Glomerular endothelial cell (primary cell): ENCODE results near the gene HGS. TPM values are rescaled to one million over a fixed set of nuclear protein-coding genes. Genes with fewer than 3 reads are reported as not detected.

Experiments
- DNase-seq: peaks from one replicate; pipeline ENCODE4 v3.0.0-alpha.2; 2011; ENCODE audit warnings: low read depth, low spot score; ENCODE audit errors: extremely low read depth
- total RNA-seq: library from RNA; depleted of rRNA; stranded (reverse); fragments of >200 nt; gene quantifications from 2 replicates; pipeline ENCODE4 v1.2.3, GENCODE V29; 2015

HGS gene, protein sequence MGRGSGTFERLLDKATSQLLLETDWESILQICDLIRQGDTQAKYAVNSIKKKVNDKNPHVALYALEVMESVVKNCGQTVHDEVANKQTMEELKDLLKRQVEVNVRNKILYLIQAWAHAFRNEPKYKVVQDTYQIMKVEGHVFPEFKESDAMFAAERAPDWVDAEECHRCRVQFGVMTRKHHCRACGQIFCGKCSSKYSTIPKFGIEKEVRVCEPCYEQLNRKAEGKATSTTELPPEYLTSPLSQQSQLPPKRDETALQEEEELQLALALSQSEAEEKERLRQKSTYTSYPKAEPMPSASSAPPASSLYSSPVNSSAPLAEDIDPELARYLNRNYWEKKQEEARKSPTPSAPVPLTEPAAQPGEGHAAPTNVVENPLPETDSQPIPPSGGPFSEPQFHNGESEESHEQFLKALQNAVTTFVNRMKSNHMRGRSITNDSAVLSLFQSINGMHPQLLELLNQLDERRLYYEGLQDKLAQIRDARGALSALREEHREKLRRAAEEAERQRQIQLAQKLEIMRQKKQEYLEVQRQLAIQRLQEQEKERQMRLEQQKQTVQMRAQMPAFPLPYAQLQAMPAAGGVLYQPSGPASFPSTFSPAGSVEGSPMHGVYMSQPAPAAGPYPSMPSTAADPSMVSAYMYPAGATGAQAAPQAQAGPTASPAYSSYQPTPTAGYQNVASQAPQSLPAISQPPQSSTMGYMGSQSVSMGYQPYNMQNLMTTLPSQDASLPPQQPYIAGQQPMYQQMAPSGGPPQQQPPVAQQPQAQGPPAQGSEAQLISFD
- 136 and 145 TPM in 2 replicates for total RNA-seq

DNA sequence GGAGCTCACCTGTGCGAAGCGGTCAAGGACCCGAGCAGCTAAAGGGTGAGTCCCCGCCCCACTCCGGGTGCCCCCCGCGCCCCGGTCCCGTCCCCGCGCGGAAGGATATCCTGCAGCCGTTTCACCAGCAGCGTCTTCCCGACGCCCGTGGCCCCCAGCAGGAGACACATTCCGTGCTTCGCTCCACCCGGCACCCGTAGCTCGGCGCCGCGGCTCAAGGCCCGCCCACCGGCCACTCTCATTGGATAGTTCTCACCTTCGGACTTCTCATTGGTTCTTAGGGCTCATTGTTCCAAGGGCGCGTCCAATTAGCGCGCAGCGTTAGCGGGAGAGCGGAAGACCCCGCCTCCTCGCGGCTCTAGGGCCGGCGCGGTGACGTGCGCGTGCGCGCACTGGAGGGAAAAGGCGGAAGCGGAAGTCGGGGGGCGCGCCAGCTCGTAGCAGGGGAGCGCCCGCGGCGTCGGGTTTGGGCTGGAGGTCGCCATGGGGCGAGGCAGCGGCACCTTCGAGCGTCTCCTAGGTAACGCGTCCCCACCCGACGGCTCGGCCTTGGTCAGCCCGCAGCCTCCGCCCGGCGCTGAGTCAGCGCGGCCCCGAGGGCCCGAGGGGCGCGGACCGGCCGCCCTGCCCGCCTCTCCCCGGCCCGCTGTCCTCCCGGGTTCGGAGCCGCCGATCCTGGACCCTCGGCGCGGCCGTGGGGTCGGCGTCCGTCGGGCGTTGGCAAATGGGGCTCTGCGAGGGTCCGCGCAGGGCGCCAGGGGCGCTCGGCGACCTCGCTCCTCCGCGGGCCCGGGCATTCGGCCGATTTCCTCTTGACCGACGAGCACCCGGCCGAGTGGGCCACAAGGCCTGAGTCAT is at the start of gene HGS, which contains the start of gene ARL16:
TSS of gene HGS (plus strand) at position 428 of the 858 bp plus-strand sequence. CDS start at position 484, 56 bp downstream.
TSS of gene ARL16 (minus strand) at position 214 of the 858 bp plus-strand sequence. CDS start at position 170, 44 bp downstream.
- peak; percentile 89 for DNase-seq

DNA sequence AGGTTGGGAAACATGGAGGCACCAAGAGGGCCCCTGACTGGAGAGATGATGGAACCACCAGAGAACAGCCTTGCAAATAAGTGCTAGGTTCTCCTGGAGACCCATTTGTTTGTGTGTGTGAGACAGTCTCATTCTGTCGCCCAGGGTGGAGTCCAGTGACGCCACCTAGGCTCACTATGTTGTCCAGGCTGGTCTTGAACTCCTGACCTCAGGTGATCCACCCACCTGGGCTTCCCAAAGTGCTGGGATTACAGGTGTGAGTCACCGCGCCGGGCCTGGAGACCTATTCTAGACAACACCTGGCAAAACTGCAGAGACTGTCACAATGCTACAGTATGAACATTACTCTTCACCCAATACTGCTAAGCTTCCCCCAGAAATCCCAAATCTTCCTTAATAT is 48.4 kb upstream of the HGS start:
- no peak for DNase-seq

DNA sequence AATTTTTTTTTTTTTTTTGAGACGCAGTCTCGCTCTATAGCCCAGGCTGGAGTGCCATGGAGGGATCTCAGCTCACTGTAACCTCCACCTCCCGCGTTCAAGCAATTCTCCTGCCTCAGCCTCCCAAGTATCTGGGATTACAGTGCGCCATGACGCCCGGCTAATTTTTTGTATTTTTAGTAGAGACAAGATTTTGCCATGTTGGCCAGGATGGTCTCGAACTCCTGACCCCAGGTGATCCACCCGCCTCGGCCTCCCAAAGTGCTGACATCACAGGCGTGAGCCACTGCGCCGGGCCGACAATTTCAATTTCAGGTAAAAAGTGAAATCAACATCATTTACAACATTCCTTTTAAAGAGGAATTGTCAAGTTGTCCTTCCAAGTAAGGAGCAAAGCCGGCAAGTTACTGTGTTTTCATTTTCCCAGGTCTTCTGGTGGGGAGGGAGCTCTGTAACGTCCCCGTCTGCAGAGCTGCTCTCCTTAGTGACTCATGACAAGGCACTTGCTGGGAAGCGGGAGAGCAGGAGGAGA is 47.8 kb upstream of the HGS start:
- DNase-seq = no peak

DNA sequence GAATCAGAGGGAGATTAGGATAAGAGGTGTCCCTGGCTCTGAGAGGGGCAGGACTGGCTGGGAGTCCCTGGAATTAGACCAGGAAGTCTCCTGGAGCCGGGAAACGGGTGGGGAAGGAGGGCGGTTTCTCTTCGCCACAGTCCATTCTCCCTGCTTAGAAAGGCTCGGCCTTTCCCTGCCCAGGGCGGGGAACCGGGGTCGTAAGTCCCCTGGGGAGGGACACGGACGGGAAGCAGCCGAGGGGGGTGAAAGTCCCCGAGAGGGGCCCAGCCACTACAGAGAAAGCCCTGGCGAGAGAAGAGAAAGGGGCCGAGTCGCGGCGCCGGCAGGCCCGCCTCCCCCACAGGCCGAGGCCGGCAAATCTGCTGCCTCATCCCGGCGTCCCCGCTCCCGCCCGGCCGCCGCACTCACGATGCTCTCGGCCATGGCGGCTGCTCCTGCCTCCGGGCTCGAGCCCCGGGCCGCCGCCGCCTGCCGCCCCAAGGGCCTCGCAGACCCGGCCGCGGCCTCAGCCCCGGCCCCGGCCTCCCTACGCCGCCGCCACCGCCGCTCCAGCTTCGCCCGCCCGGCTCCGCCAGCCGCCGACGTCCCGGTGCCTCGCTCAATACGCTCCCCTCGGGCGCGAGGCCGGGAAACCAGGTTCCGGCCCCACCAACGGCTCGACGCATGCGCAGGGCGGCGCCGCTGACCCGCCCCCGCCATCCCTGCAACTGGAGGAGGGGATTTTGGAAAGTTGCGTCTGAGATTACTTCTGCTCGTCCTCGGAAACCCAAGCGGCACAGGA is 47.1 kb upstream of the HGS start, which contains the start of the genes NPLOC4 and TSPAN10:
TSS of gene NPLOC4 (minus strand) at position 608 of the 784 bp plus-strand sequence. CDS start at position 426, 182 bp downstream.
TSS of gene TSPAN10 (plus strand) at position 692 of the 784 bp plus-strand sequence. CDS start 5,217 bp downstream, outside the sequence.
- DNase-seq = peak; percentile 9

DNA sequence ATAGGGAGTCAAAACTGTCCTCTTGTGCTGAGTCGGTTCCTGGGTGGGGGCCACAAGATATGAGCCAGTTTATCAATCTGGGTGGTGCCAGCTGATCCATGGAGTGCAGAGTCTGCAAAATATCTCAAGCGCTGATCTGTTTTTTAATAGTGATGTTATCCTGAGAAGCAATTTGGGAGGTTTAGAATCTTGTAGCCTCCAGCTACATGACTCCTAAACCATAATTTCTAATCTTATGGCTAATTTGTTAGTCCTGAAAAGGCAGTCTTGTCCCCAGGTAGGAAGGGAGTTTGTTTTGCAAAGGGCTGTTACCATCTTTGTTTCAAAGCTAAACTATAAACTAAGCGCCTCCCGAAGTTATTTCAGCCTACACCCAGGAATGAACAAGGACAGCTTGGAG is 45.1 kb upstream of the HGS start:
- no peak for DNase-seq

DNA sequence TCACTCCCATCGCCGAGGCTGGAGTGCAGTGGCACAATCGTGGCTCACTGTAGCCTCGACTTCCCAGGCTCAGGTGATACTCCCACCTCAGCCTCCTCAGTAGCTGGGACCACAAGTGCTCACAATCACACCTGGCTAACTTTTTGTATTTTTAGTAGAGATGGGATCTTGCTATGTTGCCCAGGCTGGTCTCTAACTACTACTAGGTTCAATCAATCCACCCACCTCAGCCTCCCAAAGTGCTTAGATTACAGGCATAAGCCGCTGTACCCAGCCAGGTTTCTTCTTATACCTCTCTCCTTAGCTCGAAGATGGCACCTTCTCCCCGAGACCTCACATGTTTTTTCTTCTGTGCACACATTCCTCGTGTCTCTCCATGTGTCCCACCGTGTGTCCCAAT is 43.8 kb upstream of the HGS start:
- DNase-seq = no peak

DNA sequence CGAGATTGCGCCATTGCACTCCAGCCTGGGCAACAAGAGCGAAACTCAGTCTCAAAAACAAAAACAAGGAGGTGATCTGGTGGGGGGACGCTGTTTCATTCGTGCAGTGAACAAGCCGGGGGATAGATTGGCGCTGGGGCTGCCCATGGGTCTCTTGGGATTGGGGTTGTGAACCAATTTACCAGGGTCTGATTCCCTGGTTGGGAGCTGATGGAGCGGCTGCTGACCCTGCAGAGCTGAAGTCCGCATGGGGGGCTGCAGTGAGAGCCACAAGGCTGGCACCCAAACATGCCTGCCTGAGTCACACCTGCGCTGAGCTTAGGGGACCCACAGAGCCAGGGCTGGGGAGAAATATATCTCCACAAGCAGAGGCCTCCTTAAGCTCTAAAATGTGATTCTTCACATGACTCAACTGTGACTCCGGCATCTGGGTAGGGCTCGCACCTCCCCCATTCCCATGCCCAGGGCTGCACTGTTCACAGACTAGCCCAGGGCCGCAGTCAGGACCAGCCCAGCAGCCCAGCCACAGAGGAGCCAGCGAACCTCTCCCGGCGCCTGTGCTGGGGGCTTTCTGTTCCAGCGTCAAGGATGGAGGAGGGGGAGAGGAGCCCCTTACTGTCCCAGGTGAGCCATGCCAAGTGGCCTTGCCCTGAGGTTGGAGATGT is 41.9 kb upstream of the HGS start:
- DNase-seq = no peak

DNA sequence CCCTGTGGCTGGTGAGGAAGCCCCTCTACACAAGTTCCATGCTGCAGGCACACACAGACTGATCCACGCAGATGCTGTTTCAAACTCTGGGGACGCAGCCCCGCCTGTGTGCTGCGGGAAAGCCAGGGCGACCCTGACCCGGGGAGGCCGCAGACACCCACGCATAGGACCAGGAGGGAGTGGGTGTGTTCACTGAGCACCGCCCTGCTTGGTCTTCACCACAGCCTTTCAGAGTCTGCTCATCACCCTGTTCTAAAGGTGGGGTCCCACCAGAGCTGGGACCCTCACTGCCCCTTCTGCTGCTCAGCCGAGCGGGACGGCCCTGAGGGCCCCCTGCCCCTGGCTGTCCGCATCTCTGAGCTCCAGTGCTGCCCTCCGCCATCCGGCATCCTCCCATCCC is 39.3 kb upstream of the HGS start:
- no peak for DNase-seq

DNA sequence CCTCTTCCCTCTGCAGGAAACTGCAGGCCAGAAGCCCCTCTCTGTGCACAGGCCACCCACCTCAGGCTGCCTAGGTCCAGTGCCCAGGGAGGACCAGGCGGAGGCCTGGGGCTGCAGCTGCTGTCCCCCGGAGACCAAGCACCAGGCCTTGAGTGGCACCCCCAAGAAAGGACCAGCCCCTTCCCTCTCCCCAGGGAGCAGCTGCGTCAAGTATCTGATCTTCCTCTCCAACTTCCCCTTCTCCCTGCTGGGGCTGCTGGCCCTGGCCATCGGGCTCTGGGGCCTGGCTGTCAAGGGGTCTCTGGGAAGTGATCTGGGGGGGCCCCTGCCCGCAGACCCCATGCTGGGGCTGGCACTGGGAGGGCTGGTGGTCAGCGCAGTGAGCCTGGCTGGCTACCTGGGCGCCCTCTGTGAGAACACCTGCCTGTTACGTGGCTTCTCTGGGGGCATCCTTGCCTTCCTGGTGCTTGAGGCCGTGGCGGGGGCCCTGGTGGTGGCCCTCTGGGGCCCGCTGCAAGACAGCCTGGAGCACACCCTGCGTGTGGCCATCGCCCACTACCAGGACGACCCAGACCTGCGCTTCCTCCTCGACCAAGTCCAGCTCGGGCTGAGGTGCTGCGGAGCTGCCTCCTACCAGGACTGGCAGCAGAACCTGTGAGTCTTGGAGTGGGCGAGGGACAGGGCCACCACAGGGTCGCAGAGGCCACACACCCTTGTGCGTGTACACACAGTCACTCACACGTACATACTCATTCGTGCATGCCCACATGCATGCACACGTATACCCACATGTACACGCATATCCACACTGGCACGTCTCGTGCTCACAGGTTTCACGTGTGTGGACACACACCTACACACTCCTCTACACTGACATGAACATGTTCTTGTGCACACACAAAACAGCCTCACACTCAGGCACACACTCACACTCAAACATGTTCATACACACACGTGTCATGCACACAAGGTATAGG is 38.5 kb upstream of the HGS start:
- DNase-seq = no peak

DNA sequence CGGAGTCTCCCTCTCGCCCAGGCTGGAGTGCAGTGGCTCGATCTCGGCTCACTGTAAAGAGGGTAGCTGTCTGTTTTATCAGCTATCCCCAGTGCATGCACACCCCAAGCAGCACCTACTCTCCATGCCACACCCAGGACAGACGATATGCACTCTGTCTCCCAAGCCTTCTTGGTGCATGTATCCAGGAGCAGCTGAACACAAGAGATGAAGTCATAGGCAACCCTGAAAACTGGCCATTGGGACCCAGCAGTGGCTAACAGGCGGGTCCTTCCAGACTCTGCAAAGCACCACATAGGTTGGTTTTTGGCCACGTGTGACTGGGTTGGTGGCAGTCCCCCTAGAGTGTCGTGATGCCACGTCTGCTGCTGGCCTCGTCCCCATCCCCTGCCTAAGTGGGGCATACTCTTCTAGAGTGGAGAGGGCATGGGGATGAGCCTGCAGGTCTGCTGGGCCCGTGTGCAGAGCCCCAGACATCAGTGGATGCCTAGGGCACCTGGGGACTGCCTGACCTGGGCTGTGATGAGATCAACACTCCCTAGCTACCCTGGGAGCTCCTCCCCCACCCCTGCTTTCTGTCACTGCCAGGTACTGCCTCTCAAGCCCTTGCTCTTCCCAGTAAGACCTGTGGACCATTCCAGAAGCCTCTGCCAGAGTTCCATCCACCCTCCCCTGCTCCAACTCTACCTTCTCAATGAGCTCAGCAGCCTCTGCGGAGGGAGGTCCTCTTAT is 36.8 kb upstream of the HGS start:
- no peak for DNase-seq

DNA sequence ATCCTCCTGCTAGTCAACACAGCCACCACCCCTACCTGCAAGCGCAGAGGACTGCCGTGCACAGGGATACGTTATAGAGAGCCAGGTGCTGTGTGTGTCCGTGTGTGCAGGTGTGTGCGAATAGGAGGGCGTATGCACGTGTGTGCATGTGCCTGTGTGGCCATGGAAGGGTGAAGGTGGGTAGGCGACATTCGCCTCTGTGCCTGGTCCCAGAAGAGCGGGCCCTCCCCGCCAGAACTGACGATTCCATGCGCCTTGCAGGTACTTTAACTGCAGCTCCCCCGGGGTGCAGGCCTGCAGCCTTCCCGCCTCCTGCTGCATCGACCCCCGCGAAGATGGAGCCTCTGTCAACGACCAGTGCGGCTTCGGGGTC is 36.2 kb upstream of the HGS start:
- DNase-seq = no peak

DNA sequence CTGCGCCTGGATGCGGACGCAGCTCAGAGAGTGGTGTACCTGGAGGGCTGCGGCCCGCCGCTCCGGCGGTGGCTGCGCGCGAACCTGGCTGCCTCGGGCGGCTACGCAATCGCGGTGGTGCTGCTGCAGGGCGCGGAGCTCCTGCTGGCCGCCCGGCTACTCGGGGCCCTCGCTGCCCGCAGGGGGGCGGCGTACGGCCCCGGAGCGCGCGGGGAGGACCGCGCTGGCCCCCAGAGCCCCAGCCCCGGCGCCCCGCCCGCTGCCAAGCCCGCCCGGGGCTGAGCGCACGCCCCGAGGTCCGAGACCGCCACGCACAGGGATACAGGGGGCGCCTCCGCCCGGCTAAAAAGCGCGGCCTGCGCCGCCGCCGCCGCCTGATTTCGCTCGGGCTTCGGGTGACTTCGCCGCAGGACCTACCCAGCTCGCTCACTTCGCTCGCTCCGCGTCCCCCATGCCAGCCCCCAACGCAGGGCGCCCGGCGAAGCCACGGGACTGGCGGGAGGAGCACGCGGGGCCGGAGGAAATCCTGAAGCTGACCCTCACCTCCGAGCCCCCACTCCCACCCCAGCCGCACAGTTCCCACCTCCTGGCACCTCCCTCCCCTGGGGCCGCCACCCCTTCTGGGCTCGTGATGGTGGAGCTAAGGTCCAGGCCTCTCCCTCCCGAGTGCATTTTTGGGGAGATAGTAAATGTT is 35.7 kb upstream of the HGS start:
- no peak for DNase-seq

DNA sequence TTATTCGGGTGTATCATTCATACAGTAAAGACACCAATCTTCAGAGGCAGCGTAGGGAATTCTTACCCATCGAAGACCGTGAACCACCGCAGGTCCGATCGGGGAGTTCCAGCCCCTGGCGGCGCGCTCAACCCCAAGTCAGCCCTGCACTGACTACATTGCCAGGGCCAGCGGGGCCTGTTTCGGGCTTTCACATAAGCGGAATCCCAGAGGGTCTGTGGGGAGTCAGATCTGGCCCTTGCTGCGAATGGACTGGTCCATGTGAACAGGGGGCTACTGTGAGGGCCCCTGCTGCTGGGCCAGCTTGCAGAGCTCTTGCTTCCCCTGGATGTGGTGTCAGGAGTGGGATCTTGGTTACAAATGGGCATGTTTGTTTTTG is 35.1 kb upstream of the HGS start:
- no peak for DNase-seq

DNA sequence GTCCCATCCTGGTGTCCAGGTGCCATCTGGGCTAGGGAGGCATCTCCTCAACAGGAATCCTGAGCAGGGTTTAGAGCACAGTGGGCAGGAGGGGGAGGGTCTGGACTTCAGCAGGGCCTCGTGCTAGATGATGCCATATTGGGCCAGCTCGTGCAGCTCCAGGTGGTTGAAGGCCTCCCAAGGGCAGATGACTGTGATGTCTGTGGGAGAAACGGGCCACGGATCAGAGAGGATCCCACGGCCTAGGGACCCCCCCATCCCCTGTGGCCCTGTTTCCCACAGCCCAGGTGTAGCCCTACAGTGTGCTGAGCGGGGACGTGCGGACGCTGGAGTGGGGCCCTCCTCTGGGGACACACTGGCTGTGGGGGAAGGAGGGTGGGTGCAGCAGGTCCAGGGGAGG is 32.9 kb upstream of the HGS start:
- no peak for DNase-seq

DNA sequence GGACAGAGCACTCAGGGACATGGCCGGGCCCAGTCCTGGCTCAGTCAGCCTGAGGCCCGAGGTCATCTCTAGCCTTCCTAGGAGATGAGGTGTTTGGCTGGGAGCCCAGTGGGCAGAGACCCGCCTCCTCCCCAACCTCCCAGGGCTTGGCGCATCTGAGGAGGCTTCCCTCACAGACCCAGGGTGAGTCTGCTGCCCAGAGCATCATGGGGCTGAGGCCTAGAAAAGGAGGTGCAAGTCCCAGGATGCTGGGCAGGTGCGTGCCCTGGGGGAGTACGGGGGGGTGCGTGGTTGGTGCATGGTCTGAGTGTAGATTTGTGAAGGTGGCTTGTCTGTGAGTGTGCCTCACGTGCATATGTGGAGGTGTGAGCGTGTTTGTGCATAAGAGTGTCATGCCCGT is 32.1 kb upstream of the HGS start:
- DNase-seq = no peak

DNA sequence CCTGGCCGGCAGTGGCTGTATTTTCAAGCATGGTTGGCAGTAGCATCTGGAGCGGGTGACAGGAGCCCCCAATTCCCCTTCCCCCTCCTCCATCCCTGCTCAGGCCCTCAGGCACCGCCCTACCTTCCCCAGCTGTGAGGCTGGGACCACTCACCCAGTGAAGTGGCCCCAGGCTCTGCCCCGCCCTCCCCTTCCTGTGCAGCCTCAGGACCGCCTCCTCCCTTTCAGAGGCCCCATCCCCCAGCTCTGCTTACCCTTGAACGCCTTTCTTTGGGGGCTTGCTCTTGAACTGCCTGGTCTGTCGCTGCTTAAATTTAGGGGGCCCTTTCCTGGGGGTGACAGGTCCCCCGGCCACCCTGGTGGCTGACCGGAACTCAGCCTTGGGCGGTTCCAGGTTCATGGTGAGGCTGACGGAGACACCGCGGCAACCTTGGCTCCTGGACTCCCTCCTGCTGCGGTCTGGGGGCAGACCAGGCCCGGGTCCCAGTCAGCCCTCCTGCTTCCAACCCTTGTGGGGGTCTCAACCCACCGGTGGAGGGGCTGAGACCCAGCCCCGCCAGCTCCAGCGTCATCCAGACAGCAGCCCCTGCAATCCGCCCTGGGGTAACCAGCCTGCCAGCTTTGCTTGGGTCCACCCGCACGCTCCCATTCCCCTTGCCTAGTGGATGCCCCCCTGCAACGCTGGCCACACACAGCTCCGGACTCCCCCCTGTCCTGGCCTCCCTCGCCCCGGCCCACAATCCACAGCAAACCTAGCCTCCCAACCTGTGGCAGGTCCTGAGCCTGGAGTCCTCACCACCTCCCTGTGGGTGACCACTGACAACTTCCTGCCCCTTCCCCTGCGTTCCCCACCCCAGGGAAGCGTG is 30.7 kb upstream of the HGS start:
- no peak for DNase-seq
